Stomach (tissue), 4 donors: Measurements from ENCODE around the gene ATAD1.

ENCODE experiments used
- POLR2AphosphoS5 ChIP-seq, 3 donors: sonication (generic); formaldehyde crosslinking; IDR thresholded peaks; one replicate each; pipeline ENCODE4 v1.6.1; 2016; ENCODE audit warnings: antibody characterized with exemption in 3 of 3
- TF ChIP-seq, protein P1 (sequence below), 7 experiments: fragments of 450-650 bp in 4 of 7; fragments of 200-600 bp in 3 of 7; sonication (generic) in 3 of 7; IDR thresholded peaks; one replicate each; pipeline ENCODE4 v1.5.1; 2016 to 2019; ENCODE audit warnings: antibody characterized with exemption in 7 of 7, control low read depth in 2 of 7, mild to moderate bottlenecking in 1 of 7

- TF ChIP-seq, protein P1, sequence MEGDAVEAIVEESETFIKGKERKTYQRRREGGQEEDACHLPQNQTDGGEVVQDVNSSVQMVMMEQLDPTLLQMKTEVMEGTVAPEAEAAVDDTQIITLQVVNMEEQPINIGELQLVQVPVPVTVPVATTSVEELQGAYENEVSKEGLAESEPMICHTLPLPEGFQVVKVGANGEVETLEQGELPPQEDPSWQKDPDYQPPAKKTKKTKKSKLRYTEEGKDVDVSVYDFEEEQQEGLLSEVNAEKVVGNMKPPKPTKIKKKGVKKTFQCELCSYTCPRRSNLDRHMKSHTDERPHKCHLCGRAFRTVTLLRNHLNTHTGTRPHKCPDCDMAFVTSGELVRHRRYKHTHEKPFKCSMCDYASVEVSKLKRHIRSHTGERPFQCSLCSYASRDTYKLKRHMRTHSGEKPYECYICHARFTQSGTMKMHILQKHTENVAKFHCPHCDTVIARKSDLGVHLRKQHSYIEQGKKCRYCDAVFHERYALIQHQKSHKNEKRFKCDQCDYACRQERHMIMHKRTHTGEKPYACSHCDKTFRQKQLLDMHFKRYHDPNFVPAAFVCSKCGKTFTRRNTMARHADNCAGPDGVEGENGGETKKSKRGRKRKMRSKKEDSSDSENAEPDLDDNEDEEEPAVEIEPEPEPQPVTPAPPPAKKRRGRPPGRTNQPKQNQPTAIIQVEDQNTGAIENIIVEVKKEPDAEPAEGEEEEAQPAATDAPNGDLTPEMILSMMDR (IDR thresholded peaks at IDR 0.05) = no peak
- no peak for TF ChIP-seq POLR2AphosphoS5 (IDR thresholded peaks at IDR 0.05)
Observed at GRCh38 chr10:87803328-87803727, 14.7 kb downstream of the ATAD1 start.
